HG03378 (cell line): ENCODE measurements around the gene HLA-DRB1.
A peak's percentile ranks its signal among the peaks of the same experiment; 100 is the strongest.
"Not testable (repeated sequence)": the region's sequence is repeated elsewhere in the genome, so short reads cannot be mapped to it uniquely, and the experiment has no call there.

Source experiments
- ATAC-seq: cut with Tn5 transposase; IDR thresholded peaks from one replicate; pipeline ENCODE4 v1.9.1; 2021; ENCODE audit warnings: mild to moderate bottlenecking, moderate library complexity; ENCODE audit not compliant: unreplicated experiment

HLA-DRB1 gene

GRCh38 chr6:32589596-32590449, at the start of gene HLA-DRB1:
TSS of gene HLA-DRB1 (minus strand) at chr6:32589848. CDS start at chr6:32589742, 106 bp downstream.
- peak; percentile 91 for ATAC-seq

DNA sequence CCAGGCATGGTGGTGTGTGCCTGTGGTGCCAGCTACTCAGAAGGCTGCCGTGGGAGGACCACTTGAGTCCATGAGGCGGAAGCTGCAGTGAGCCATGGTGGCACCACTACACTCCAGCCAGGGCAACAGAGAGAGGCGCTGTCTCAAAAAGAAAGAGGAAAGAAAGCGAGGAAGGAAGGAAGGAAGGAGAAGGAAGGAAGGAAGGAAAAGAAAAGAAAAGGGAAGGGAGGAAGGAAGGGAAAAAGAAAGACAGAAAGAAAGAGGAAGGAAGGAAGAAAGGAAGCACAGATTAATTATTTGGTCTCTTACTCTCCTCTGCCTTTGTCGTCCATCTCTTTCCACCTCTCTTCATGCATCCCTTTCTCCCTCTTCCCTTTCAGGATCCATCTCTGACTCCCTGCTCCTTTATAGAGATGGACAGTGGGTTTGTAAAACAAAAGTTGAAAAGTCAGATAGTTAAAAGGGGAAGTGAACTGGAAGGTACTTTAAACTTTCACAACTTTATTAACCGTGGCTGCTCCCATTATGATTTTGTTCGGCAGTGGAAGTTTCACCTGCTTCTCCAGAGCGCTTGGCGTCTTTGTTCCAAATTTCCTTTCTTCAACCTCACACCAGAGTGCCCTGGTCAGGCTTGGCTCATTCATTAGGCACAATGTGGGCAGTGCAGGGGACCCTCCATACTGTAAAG, 49.0 kb upstream of the HLA-DRB1 start:
- ATAC-seq: no peak

DNA sequence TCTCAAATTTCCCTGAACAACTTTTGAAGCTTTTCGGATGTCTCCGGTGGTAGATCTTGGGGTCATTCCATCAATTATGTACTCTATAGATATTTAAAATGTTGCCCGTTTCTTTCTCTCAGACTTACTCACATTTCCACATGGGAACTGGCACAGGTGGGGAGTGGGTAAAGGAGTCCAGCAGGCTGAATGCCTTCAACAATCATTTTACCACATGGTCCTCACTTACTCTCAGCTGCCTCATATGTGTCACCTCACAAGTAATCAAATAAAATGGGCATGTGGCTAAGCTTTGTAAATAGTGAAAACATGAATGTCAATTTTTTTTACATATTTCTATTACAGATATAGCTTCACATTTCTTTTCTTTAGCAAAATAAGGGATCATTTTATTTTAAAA, 48.2 kb upstream of the HLA-DRB1 start:
- ATAC-seq: no peak

DNA sequence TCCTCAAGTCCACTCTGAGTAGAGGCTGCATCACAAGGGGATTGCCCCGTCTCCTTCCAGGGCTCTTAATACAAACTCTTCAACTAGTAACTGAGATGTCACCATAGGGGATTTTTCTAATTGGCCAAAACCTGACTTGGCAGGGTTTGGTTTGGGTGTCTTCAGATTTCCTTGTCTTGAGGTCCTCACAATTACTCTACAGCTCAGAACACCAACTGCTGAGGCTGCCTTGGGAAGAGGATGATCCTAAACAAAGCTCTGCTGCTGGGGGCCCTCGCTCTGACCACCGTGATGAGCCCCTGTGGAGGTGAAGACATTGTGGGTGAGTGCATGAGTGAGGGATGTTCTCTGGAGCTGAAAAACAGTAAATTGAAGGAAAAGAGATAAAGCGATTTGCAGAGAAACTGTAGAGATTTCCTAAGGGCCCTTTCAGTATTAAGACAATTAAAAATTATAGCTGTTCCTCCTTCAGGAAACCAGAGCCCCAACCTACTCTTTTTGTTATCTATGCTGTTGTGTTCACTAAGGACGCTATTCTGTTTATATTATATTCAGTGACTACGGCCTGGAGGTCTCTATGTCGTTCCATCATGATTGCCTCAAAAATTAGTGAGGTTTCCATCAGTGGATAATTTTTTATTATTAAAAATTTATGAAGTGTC, 47.7 kb upstream of the HLA-DRB1 start, which contains the start of gene HLA-DQA1:
Gene HLA-DQA1, plus strand, starts transcription at position 188 of the 662 bp plus-strand sequence. Its CDS starts 53 bp downstream, at position 241.
- ATAC-seq: peak; percentile 76

- no peak for ATAC-seq
Measured at GRCh38 chr6:32635526-32636123, 46.0 kb upstream of the HLA-DRB1 start.

DNA sequence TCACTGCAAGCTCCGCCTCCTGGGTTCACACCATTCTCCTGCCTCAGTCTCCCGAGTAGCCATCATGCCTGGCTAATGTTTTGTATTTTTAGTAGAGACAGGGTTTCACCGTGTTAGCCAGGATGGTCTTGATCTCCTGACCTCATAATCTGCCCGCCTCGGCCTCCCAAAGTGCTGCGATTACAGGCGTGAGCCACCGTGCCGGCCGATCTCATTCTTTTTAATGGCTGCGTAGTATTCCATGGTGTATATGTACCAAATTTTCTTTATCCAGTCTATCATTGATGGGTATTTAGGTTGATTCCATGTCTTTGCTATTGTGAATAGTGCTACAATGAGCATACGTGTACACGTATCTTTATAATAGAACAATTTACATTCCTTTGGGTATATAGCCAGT, 40.1 kb upstream of the HLA-DRB1 start:
- not testable (repeated sequence) for ATAC-seq

DNA sequence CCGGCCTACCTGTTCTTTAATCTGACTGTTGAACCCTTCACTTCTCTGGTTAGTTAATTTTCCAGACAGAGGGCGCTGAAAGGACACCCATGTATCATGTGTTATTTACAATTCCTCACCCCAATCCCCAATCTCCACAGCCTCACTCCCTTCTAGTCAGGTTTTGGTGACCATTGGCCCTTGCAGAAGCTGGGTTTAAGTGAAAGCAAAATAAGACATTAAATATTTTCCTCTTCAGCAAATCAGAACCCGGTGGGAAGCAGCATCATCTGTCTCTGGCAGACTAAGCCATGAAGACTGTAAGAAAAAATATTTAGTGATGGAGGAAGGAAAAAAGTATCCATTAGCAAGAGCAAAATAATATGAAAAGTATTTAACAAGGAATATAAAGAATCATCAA, 38.2 kb upstream of the HLA-DRB1 start:
- ATAC-seq: no peak

GRCh38 chr6:32627249-32627648, 37.6 kb upstream of the HLA-DRB1 start:
- ATAC-seq: no peak

DNA sequence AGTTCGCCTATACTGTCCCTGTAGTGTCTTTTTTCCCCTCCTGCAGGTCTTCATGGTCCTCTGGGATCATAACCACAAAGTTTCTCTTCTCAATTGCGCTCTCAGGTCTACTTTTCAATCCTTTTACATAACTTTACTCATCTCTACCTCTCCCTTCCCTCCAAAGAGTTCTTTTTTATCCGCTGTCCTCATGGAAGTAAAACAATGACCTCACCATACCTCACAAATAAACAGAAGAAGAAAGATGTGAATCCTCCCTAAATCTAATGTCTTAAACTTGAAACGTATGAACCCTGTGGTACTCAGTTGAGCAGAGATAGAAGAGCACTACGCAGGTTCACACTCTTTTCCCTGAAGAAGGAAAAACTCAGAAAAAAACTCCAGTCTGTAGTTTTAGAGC, 35.5 kb upstream of the HLA-DRB1 start:
- no peak for ATAC-seq

GRCh38 chr6:32624565-32624964, 34.9 kb upstream of the HLA-DRB1 start:
- ATAC-seq: no peak

GRCh38 chr6:32623693-32624092, 34.0 kb upstream of the HLA-DRB1 start:
- ATAC-seq: no peak

DNA sequence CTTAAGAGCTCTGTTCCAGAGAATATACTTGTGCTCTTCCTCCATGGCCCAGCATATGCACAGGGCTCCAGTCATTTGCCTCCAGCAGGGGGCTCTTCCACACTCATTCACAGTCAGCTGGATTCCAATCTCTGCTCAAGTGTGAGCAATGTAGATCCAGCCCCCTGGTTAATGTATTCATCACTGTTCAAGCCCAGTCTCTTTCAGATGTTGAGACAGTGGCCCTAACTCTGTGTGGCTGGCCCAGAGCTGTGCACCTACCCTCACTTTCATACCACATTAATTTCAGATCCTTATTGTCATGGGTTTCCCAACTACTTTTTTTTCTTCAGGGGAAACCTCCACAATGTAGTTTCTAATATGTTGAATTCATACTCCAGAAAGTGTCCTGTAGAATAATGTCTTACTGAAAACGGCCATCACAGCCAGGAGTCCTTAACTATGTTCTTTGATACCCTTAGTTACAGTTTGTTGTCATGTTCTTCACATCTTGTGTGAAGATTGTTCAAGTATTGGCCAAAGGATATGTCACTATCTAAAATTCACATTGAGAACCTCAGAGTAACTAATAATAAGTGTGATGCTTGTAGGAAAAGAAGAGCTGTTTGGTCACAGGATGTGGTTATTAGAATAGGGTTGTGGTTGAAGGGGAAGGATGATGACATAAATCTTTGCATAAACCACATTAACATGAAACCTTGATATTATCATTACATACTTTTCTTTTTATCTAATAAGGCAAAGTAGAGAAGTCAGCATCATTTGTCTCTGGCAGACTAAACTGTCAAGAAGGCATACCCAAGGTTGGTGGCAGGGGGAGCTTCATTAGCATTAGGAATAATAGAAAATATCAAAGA, 33.1 kb upstream of the HLA-DRB1 start:
- ATAC-seq: peak; percentile 69

DNA sequence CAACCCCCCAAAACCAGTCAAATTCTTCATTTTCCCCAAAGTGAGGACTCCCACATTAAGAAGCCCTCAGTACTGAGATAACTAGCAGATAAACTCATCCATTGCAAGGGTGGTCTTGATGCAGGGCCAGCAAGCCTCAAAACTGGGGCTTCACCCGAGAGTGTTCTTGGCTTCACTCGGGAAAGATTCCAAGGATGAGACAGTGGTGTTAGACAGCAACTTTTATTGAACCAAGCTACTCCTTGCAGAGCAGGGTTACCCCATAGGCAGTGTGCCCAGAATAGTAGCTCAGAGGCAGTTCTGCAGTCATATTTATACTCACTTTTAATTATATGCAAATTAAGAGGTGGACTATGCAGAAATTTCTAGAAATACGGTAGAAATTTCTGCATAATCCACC, 31.7 kb upstream of the HLA-DRB1 start:
- no peak for ATAC-seq

GRCh38 chr6:32617751-32618150, 28.1 kb upstream of the HLA-DRB1 start:
- ATAC-seq: no peak

DNA sequence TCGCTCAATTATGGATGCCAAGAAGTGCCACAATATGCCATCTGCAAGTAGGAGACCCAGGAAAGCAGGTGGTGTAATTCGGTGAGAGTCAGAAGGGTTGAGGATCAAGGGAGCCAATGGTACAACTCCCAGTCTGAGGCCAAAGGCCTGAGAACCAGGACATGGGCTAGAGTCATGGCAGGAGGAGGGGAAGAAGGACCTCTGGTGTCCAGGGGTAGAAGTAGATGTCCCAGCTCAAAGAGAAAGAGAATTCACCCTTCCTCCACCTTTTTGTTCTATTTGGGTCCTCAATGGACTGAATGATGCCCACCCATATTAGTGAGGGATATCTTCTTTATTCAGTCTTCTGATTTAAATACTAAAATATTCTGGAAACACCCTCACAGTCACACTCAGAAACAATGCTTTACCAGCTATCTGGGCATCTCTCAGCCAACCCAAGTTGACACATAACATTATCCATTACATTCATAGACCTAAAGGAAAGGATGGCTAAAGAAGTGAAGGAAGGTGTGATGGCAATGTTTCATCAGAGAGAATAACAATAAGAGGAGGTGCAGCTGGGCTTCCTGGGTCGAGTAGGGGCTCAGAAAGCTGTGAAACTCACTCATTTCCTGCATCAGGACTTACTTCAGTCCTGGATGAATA, 26.4 kb upstream of the HLA-DRB1 start:
- ATAC-seq: no peak

- no peak for ATAC-seq
Measured at GRCh38 chr6:32614366-32615081, 24.9 kb upstream of the HLA-DRB1 start.

DNA sequence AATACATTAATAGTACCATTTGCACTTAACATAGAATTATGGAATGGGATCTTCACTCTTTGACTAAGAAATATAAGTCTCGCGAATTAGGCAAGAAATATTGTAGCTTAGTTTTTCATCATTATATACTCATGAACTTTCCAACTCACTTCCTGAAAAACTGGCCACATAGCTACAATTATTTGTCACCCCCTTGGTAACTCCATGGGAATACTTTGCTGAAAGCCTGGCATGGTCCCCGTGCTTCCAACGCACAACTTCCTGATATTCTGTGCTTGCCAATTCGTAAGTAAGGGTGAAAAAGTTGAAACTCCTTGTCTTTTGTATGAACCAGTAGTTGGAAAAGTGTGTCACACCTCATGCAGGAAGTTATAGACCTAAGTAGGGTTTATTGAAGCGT, 23.8 kb upstream of the HLA-DRB1 start:
- ATAC-seq: no peak

DNA sequence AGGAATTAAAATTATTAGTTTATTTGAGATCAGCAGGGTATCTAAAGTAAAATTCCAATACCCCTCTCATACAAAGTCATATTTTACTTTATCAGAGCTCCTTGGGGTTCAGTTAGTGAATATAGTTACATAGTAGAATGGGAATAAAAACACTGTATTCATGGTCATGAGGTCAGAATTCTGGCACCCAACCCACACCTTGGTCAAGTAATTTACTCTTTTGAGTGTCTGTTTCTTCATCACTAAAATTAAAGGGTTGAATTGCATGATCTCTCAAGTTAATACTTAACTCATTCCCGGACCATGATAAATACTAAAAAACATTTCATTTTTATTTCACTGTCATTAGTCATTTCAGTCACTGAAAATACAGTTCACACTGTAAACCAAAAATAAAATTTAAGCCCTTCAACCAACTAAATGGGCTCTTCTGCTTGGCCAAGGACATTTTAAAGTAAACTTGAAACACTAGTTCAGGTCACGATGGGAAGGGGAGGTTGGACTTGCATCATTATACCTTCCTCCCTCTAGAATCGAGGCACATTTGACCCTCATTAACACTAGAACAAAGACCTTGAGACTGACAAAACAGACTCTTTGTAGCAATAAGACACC, 21.1 kb upstream of the HLA-DRB1 start:
- no peak for ATAC-seq
